Omental fat pad (tissue), 4 donors: ENCODE measurements around the gene AZIN2. TPM values are rescaled to one million over a fixed set of nuclear protein-coding genes. Genes with fewer than 3 reads are reported as not detected.
"Not testable (repeated sequence)": the region's sequence is repeated elsewhere in the genome, so short reads cannot be mapped to it uniquely, and the experiment has no call there.

Experiments
- ATAC-seq: fragments of 150-250 bp; one replicate; pipeline ENCODE4 v1.9.1; 2016; ENCODE audit warnings: mild to moderate bottlenecking, moderate library complexity; ENCODE audit not compliant: low FRiP score
- DNase-seq: peaks from one replicate; pipeline ENCODE4 v3.0.0-alpha.2; 2019; ENCODE audit warnings: low spot score
- CTCF ChIP-seq, 3 donors: fragments of 450-650 bp; IDR thresholded peaks; one replicate each; pipeline ENCODE4 v1.5.1; 2016 to 2017; ENCODE audit warnings: antibody characterized with exemption in 3 of 3, mild to moderate bottlenecking in 3 of 3, moderate library complexity in 2 of 3
- total RNA-seq, 4 donors: library from RNA; depleted of rRNA; stranded (reverse); fragments of >200 nt; gene quantifications; one replicate each; pipeline ENCODE4 v1.1.0, GENCODE V29; 2016

Gene AZIN2
- total RNA-seq, 4 donors from 2014 or later, result 1.8 to 5.3 (median 3.5) TPM

- peak in 2 of 3 donors; percentile 16 to 78 for TF ChIP-seq CTCF (IDR thresholded peaks at IDR 0.05)
- peak; percentile 58 for ATAC-seq
- peak; percentile 59 for DNase-seq
These were observed 14.1 kb downstream of the AZIN2 start for GRCh38 chr1:33094971-33095604.

- DNase-seq (no peak), ATAC-seq (no peak)
- TF ChIP-seq CTCF (IDR thresholded peaks at IDR 0.05), result no peak
These were observed 15.5 kb downstream of the AZIN2 start for GRCh38 chr1:33096363-33097005.

GRCh38 chr1:33097137-33097611, 16.2 kb downstream of the AZIN2 start:
- TF ChIP-seq CTCF (IDR thresholded peaks at IDR 0.05), result no peak
- no peak for ATAC-seq
- no peak for DNase-seq

DNA sequence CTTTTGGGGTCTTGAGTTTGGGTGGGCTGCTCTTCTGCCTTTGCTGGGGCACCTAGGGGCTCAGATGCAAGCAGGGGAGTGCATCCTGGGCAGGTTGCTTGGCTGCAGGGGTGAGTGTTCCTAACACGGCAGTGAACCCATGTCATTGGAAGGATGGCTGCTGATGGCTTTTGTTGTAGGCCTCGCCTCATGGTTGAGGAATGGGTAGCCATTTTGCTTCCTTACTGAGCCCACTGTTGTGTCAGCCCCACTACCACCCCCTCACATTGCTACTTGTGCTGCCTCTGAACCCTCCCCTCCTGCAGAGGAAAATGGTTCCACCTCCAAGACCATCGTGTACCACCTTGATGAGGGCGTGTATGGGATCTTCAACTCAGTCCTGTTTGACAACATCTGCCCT, 16.8 kb downstream of the AZIN2 start:
- TF ChIP-seq CTCF (IDR thresholded peaks at IDR 0.05), result no peak
- ATAC-seq (no peak), DNase-seq (no peak)

DNA sequence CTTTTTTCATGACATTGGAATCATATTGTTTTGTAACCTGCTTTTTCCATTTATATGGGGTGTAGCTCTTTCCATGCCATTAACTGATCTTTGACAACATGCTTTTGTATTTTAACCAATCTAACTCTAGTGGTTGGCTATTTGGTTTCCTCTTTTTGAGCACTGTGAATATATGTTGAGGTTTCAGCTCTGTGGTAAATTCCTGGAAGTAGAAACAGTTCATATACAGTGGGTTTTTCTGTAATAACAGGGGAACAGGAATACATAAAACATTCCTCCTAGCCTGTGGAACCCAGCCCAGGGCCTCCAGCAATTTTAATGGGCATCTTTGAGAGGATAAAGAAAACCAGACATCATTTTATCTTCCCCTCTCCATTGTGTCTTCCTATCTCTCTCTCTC, 17.4 kb downstream of the AZIN2 start:
- DNase-seq, result no peak
- TF ChIP-seq CTCF (IDR thresholded peaks at IDR 0.05), result no peak
- ATAC-seq, result no peak

DNA sequence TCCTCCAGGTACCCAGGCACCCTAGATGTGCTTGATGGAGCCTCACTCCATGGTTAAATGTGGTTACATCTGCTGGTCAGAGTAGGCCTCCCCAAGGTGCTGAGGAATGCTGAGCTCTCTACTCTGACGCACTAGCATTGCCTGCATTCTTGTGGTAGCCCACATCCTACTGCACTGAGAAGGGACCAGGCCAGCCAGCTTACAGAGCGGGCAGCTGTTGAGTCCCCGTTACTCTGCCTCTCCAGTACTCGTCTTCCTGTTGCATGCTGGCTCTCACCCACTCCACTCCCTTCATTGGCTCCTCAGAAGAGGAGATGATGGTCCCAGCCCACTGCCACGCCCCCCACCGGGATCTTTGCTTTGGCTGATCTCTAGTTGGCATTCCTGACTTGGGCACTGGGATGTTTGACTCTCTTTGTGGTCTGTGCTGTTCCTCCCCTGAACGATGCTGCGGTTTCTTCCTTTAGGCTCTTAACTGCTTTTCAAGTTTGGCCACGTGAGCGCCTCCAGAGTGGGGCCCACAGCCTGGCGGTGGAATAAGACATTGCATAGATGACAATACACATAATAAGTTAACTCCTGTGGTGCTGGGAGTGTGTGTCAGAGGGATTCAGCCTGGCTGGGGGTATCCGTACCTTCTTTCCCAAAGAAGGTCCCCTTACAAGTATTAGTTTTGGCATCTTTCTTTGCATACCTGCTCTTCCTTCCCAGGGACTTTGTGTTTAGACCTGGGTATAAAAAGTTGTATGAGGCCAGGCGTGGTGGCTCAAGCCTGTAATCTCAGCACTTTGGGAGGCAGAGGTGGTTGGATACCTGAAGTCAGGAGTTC, 18.6 kb downstream of the AZIN2 start:
- DNase-seq (no peak), ATAC-seq (peak; percentile 27)

DNA sequence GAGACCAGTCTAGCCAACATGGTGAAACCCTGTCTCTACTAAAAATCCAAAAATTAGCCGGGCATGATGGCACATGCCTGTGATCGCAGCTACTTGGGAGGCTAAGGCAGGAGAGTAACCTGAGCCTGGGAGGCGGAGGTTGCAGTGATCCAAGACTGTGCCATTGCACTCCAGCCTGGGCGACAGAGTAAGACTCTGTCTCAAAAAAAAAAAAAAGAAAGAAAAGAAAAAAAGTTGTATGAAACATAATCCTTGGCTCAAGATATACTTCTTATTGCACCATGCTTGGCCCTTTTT, 19.1 kb downstream of the AZIN2 start:
- DNase-seq, ATAC-seq: not testable (repeated sequence)

More for the DNA sequence above, 18.6 kb downstream of the AZIN2 start:
- TF ChIP-seq CTCF (IDR thresholded peaks at IDR 0.05), result no peak
